Measurements from ENCODE around the gene MPRIP. TPM values are rescaled to one million over a fixed set of nuclear protein-coding genes. Genes with fewer than 3 reads are reported as not detected.

Gene MPRIP
- total RNA-seq, 1 donor from 2014 or later: 102 TPM

DNA sequence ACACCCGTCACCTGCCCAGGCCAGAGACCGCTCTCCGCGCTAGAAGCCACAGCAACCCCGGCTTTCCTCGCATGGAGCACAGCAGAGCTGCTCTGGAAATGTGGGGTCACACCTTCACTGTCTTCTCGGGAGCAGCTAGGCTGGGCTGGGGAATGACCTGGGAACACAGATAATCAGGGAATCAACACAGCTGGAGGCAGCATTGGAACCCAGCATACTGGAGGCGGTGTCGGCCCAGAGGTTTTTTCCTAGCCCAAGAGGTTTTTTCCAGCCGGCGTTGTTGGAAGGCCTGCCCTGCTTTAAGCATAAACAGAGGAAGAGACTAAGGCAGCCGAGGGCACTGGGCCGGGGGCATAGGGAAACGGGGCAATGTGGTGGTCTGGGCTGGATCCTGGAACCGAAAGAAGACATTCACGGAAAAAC lies 164.7 kb downstream of the MPRIP start:
- DNase-seq (ENCODE audit: low read depth): no peak
- peak overlapping the region; percentile 23 for H3K4me3 ChIP-seq (ENCODE audit: low read depth, low read length)
- TF ChIP-seq, protein P1, sequence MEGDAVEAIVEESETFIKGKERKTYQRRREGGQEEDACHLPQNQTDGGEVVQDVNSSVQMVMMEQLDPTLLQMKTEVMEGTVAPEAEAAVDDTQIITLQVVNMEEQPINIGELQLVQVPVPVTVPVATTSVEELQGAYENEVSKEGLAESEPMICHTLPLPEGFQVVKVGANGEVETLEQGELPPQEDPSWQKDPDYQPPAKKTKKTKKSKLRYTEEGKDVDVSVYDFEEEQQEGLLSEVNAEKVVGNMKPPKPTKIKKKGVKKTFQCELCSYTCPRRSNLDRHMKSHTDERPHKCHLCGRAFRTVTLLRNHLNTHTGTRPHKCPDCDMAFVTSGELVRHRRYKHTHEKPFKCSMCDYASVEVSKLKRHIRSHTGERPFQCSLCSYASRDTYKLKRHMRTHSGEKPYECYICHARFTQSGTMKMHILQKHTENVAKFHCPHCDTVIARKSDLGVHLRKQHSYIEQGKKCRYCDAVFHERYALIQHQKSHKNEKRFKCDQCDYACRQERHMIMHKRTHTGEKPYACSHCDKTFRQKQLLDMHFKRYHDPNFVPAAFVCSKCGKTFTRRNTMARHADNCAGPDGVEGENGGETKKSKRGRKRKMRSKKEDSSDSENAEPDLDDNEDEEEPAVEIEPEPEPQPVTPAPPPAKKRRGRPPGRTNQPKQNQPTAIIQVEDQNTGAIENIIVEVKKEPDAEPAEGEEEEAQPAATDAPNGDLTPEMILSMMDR (conservative IDR thresholded peaks at IDR 0.05; ENCODE audit: low read depth, low read length): no peak

DNA sequence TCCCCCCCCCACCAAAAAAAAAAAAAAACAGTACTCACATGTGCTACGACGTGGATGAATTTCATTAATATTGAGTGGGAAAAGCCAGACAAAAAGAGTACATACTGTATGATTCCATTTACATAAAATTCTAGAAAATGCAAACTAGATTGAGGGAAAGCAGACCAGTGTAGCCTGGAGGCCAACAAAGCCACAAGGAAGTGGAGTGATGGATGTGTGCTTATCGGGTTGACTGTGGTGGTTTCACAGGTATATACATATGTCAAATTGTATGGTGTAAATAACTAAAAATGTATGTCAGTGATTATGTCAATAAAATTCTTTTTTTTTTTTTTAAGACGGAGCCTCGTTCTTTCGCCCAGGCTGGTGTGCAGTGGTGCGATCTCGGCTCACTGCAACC lies 165.7 kb downstream of the MPRIP start:
- H3K4me3 ChIP-seq (ENCODE audit: low read depth, low read length): no peak overlapping the region
- TF ChIP-seq, protein P1 (conservative IDR thresholded peaks at IDR 0.05; ENCODE audit: low read depth, low read length): no peak
- DNase-seq (ENCODE audit: low read depth): no peak

DNA sequence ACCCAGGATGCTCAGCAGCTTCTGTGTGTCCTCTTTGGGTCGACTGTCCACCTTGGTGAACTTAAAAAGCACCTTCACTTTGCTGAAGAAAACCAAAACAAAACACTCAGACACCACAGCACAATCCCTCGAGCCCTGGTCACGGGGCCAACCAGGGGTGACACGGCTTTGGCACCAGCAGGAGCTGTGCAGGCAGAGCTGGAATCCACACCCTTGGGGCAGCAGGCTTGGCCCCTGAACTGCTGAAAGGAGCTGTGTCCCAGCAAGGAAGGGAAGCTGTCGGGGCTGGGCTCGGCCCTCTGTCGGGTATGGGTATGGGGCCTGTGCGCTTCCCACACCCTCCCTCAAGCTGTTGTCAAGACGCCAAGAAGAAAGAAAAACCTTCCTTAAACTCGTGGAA lies 171.5 kb downstream of the MPRIP start:
- DNase-seq (ENCODE audit: low read depth): no peak
- H3K4me3 ChIP-seq (ENCODE audit: low read depth, low read length): no peak overlapping the region
- TF ChIP-seq, protein P1 (conservative IDR thresholded peaks at IDR 0.05; ENCODE audit: low read depth, low read length): no peak

DNA sequence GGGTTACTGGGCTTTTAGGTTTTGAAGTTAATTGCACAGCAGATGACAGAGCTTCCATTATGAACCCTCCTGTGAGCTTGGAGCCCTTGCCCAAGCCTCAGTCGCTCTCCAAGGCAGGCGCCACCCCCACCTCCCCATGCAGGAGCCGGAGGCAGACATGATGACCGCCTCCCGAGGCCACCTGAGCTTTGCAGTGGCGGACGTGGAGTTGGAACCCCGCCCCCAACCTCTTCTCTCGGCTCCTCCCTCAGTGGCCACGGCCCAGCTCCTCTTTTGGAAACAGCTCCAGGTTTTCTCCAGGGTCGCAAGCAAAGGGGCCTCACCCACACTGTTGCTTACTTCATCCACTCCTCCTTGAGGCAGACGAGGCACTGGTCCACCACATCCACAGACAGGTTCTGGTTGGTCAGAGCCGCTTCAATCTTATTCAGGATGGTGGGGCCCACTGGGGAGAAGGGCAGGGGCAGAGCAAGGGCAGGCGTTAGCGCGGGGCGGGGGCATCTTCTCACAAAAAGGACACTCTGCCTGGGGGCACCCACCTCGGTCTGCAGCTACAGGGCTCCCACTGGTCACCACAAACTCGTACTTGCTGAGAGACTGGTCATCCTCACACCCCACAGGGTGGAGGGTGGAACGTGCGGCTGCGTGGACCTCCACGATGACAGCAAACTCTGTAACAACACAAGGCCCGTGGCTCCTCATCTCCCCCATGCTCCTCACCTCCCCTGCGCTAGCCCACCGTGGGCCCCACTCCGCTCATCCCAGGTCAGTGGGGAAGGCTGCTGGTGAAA lies 172.6 kb downstream of the MPRIP start:
- no peak overlapping the region for H3K4me3 ChIP-seq (ENCODE audit: low read depth, low read length)
- TF ChIP-seq, protein P1 (conservative IDR thresholded peaks at IDR 0.05; ENCODE audit: low read depth, low read length): no peak
- no peak for DNase-seq (ENCODE audit: low read depth)

DNA sequence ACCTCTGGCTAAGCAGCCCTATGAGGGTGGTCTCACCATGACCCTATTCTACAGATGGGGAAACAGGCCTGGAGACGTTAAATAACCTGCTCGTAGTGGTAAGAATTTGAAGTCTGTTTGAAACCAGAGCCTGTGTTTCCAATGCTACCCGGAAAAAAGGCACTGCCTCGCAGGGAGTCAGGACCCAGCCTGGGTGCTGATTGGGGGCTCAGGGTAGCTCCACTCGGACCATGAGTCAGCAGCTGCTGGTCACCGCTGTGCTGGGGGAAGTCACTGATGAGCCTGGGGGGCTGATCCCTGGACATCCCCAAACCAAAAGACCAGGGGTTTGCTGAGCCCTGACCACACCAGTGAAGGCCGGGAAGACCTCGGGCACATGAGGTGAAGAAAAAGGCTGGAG lies 173.3 kb downstream of the MPRIP start:
- no peak for DNase-seq (ENCODE audit: low read depth)
- H3K4me3 ChIP-seq (ENCODE audit: low read depth, low read length): no peak overlapping the region
- TF ChIP-seq, protein P1 (conservative IDR thresholded peaks at IDR 0.05; ENCODE audit: low read depth, low read length): no peak

DNA sequence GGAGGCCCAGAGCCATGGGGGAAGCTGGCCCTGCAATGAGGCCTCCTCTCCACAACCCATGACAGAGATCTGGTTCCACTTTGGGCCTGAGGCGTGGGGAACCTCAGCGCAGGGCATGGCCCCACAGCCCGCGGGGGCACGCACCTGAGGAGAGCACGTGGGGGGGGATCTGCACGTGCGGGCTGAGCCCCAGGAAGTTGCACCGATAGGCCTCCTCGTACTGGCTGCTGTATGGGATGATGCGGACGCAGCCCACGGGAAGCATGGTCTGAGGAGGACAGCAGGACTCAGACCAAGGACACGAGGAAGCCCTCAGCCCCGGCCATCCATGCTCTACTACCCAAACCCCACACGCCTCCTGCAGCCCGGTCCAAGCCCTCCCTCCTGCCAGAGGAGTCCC lies 174.0 kb downstream of the MPRIP start:
- TF ChIP-seq, protein P1 (conservative IDR thresholded peaks at IDR 0.05; ENCODE audit: low read depth, low read length): no peak
- H3K4me3 ChIP-seq (ENCODE audit: low read depth, low read length): no peak overlapping the region
- DNase-seq (ENCODE audit: low read depth): no peak

DNA sequence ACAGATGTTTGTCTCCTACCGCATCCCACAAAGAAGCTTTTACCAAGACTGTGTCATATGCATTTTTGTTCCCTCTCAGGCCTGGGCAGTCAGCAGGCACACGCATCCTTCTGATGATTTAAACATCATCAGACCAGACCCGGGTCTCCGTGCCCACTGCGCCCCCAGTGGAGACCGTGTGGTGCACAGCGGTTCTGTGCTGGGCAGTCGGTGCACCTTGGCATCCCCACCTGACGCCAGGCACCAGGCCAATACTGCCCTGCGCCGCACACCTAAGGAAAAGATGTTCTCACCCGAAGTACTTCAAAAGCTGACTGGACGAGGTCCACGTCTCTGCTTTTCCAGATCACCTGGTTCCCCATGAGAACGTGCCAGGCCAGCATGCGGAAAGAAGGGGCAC lies 174.5 kb downstream of the MPRIP start:
- DNase-seq (ENCODE audit: low read depth): no peak
- TF ChIP-seq, protein P1 (conservative IDR thresholded peaks at IDR 0.05; ENCODE audit: low read depth, low read length): peak; percentile 3
- no peak overlapping the region for H3K4me3 ChIP-seq (ENCODE audit: low read depth, low read length)

All from epithelial cell of proximal tubule (primary cell).